ENCODE results near the gene C19orf73.

GRCh38 chr19:49149652-49150105 is 30.7 kb upstream of the C19orf73 start:
- TF ChIP-seq CTCF (IDR thresholded peaks at IDR 0.05): peak in 1 of 4 experiments; percentile 20
- peak; percentile 19 for TF ChIP-seq POLR2AphosphoS5 (IDR thresholded peaks at IDR 0.05)
- no peak for TF ChIP-seq POLR2A (IDR thresholded peaks at IDR 0.05)
